ENCODE data around the gene EDNRB.
"Not testable (repeated sequence)": the region's sequence is repeated elsewhere in the genome, so short reads cannot be mapped to it uniquely, and the experiment has no call there.

GRCh38 chr13:77848050-77848449 is 70.6 kb downstream of the EDNRB start:
- TF ChIP-seq CTCF (conservative IDR thresholded peaks at IDR 0.05 in 1 of 2, IDR thresholded peaks at IDR 0.05 in 1 of 2; ENCODE audit: extremely low read depth in 1 of 2, insufficient read depth in 1 of 2, low read depth in 1 of 2, low read length in 2 of 2); EZH2 (IDR thresholded peaks at IDR 0.05; ENCODE audit: borderline replicate concordance, low read length): not testable (repeated sequence)
